Renal pelvis (tissue), 4 donors: ENCODE results near the gene PCAT6. TPM values are rescaled to one million over a fixed set of nuclear protein-coding genes. Genes with fewer than 3 reads are reported as not detected.
"Not testable (repeated sequence)": the region's sequence is repeated elsewhere in the genome, so short reads cannot be mapped to it uniquely, and the experiment has no call there.

Experiments used
- DNase-seq: peaks from one replicate; pipeline ENCODE4 v3.0.0-alpha.2; 2013
- polyA plus RNA-seq, 3 donors: library from polyadenylated mRNA; unstranded; fragments of 120-200 nt; gene quantifications; one replicate each; pipeline ENCODE4 v1.2.1, GENCODE V29; 2013; ENCODE audit not compliant: insufficient read length in 3 of 3

The PCAT6 gene
- polyA plus RNA-seq, 3 donors = 2.9 to 4.2 (median 4.0) TPM

- DNase-seq = no peak
These were observed 4.6 kb upstream of the PCAT6 start for GRCh38 chr1:202805886-202806844.

GRCh38 chr1:202806845-202807450 is 3.8 kb upstream of the PCAT6 start:
- DNase-seq = peak; percentile 43

- DNase-seq = peak; percentile 53
These were observed 3.3 kb upstream of the PCAT6 start for GRCh38 chr1:202807451-202807925.

GRCh38 chr1:202807926-202808757 is 2.6 kb upstream of the PCAT6 start, which contains the start of gene KDM5B:
KDM5B (minus strand) TSS chr1:202808421; CDS start chr1:202808305, 116 bp downstream.
- peak; percentile 65 for DNase-seq

GRCh38 chr1:202809597-202810159 is 1.1 kb upstream of the PCAT6 start:
- DNase-seq = no peak

GRCh38 chr1:202810193-202810614 is 550 bp upstream of the PCAT6 start:
- DNase-seq = peak; percentile 12

- DNase-seq = peak; percentile 20
These were observed 782 bp downstream of the PCAT6 start for GRCh38 chr1:202811296-202812175.

GRCh38 chr1:202812176-202813026 is 1.6 kb downstream of the PCAT6 start:
- no peak for DNase-seq

GRCh38 chr1:202815120-202815519 is 4.4 kb downstream of the PCAT6 start:
- DNase-seq = no peak

- DNase-seq = no peak
These were observed 8.1 kb downstream of the PCAT6 start for GRCh38 chr1:202818819-202819218.

- no peak for DNase-seq
These were observed 10.7 kb downstream of the PCAT6 start for GRCh38 chr1:202821467-202821866.

GRCh38 chr1:202825748-202826147 is 15.0 kb downstream of the PCAT6 start:
- no peak for DNase-seq

GRCh38 chr1:202829223-202829622 is 18.5 kb downstream of the PCAT6 start:
- DNase-seq = not testable (repeated sequence)

- no peak for DNase-seq
These were observed 21.2 kb downstream of the PCAT6 start for GRCh38 chr1:202831906-202832305.

- no peak for DNase-seq
These were observed 24.2 kb downstream of the PCAT6 start for GRCh38 chr1:202834771-202835547.

- DNase-seq = no peak
These were observed 24.9 kb downstream of the PCAT6 start for GRCh38 chr1:202835548-202836072.

- no peak for DNase-seq
These were observed 26.1 kb downstream of the PCAT6 start for GRCh38 chr1:202836623-202837403.
